Adipocyte (in vitro differentiated cells): ENCODE results near the gene APPL2.
"Not testable (repeated sequence)": the region's sequence is repeated elsewhere in the genome, so short reads cannot be mapped to it uniquely, and the experiment has no call there.

Experiments
- DNase-seq: peaks from one replicate; pipeline ENCODE4 v3.0.0-alpha.2; 2015; ENCODE audit warnings: low read depth
- H3K27me3 ChIP-seq: replicated peaks from 2 replicates; pipeline ENCODE4 v1.7.0; 2013; ENCODE audit warnings: mild to moderate bottlenecking, low read length, moderate library complexity; ENCODE audit not compliant: control insufficient read depth, insufficient read depth
- H3K36me3 ChIP-seq: 2 replicates; pipeline ENCODE4 v1.7.0; 2013; ENCODE audit warnings: low read length, mild to moderate bottlenecking, moderate library complexity; ENCODE audit not compliant: control insufficient read depth, insufficient read depth, severe bottlenecking
- H3K4me1 ChIP-seq: 2 replicates; pipeline ENCODE4 v1.7.0; 2013; ENCODE audit warnings: mild to moderate bottlenecking, low read length, moderate library complexity; ENCODE audit not compliant: control insufficient read depth, insufficient read depth
- H3K4me3 ChIP-seq: 2 replicates; pipeline ENCODE4 v1.7.0; 2013; ENCODE audit warnings: mild to moderate bottlenecking, low read length, moderate library complexity
- H3K9ac ChIP-seq: 2 replicates; pipeline ENCODE4 v1.7.0; 2013; ENCODE audit warnings: mild to moderate bottlenecking, low read length, moderate library complexity
- H3K9me3 ChIP-seq: 2 replicates; pipeline ENCODE4 v1.7.0; 2013; ENCODE audit warnings: mild to moderate bottlenecking, low read length, moderate library complexity; ENCODE audit not compliant: control insufficient read depth

APPL2 gene

GRCh38 chr12:105272152-105272551 lies 36.2 kb upstream of the APPL2 start:
- no peaks in the 10 kb centered on the region for H3K27me3 ChIP-seq
- H3K9ac ChIP-seq: no peak overlapping the region
- H3K4me1 ChIP-seq: peaks cover 17% of the 10 kb centered on the region
- no peaks in the 10 kb centered on the region for H3K9me3 ChIP-seq
- no peaks in the 10 kb centered on the region for H3K36me3 ChIP-seq
- no peak overlapping the region for H3K4me3 ChIP-seq
- DNase-seq: no peak

- DNase-seq: no peak
- H3K9me3 ChIP-seq: no peaks in the 10 kb centered on the region
- H3K4me3 ChIP-seq: no peak overlapping the region
- H3K36me3 ChIP-seq: no peaks in the 10 kb centered on the region
- H3K9ac ChIP-seq: no peak overlapping the region
- H3K27me3 ChIP-seq: no peaks in the 10 kb centered on the region
- H3K4me1 ChIP-seq: peaks cover 17% of the 10 kb centered on the region
These were observed 35.4 kb upstream of the APPL2 start for GRCh38 chr12:105271364-105271763.

- H3K36me3 ChIP-seq: no peaks in the 10 kb centered on the region
- no peak overlapping the region for H3K9ac ChIP-seq
- H3K4me3 ChIP-seq: no peak overlapping the region
- no peak for DNase-seq
- no peaks in the 10 kb centered on the region for H3K27me3 ChIP-seq
- H3K9me3 ChIP-seq: no peaks in the 10 kb centered on the region
- H3K4me1 ChIP-seq: peaks cover 17% of the 10 kb centered on the region
These were observed 34.8 kb upstream of the APPL2 start for GRCh38 chr12:105270671-105271255.

- H3K9ac ChIP-seq: no peak overlapping the region
- no peaks in the 10 kb centered on the region for H3K9me3 ChIP-seq
- peak; percentile 31 for DNase-seq
- peaks cover 17% of the 10 kb centered on the region for H3K4me1 ChIP-seq
- no peaks in the 10 kb centered on the region for H3K27me3 ChIP-seq
- no peaks in the 10 kb centered on the region for H3K36me3 ChIP-seq
- H3K4me3 ChIP-seq: no peak overlapping the region
These were observed 31.7 kb upstream of the APPL2 start for GRCh38 chr12:105267711-105268110.

- no peak overlapping the region for H3K9ac ChIP-seq
- no peaks in the 10 kb centered on the region for H3K27me3 ChIP-seq
- H3K9me3 ChIP-seq: no peaks in the 10 kb centered on the region
- peaks cover 10% of the 10 kb centered on the region for H3K4me1 ChIP-seq
- DNase-seq: no peak
- H3K36me3 ChIP-seq: no peaks in the 10 kb centered on the region
- H3K4me3 ChIP-seq: no peak overlapping the region
These were observed 28.8 kb upstream of the APPL2 start for GRCh38 chr12:105264771-105265170.

- H3K36me3 ChIP-seq: no peaks in the 10 kb centered on the region
- no peak overlapping the region for H3K9ac ChIP-seq
- peaks cover 11% of the 10 kb centered on the region for H3K4me1 ChIP-seq
- H3K9me3 ChIP-seq: no peaks in the 10 kb centered on the region
- no peak overlapping the region for H3K4me3 ChIP-seq
- no peaks in the 10 kb centered on the region for H3K27me3 ChIP-seq
- no peak for DNase-seq
These were observed 26.6 kb upstream of the APPL2 start for GRCh38 chr12:105262461-105263184.

- Histone ChIP-seq H3K27me3 (no peaks in the 10 kb centered on the region), H3K4me3 (no peak overlapping the region), H3K4me1 (peaks cover 26% of the 10 kb centered on the region), H3K9ac (no peak overlapping the region), H3K36me3 (no peaks in the 10 kb centered on the region), H3K9me3 (no peaks in the 10 kb centered on the region)
- DNase-seq: no peak
These were observed 25.0 kb upstream of the APPL2 start for GRCh38 chr12:105261010-105261409.

GRCh38 chr12:105259226-105259625 lies 23.3 kb upstream of the APPL2 start:
- Histone ChIP-seq H3K27me3 (no peaks in the 10 kb centered on the region), H3K9me3 (no peaks in the 10 kb centered on the region), H3K4me1 (peaks cover 44% of the 10 kb centered on the region), H3K9ac (no peak overlapping the region), H3K36me3 (no peaks in the 10 kb centered on the region), H3K4me3 (no peak overlapping the region)
- DNase-seq: no peak

GRCh38 chr12:105257321-105257728 lies 21.4 kb upstream of the APPL2 start:
- no peak overlapping the region for H3K4me3 ChIP-seq
- no peaks in the 10 kb centered on the region for H3K9me3 ChIP-seq
- H3K4me1 ChIP-seq: peaks cover 63% of the 10 kb centered on the region
- DNase-seq: peak; percentile 74
- no peaks in the 10 kb centered on the region for H3K27me3 ChIP-seq
- peak overlapping the region; percentile 73 for H3K9ac ChIP-seq
- H3K36me3 ChIP-seq: no peaks in the 10 kb centered on the region

GRCh38 chr12:105256921-105257320 lies 20.9 kb upstream of the APPL2 start:
- no peaks in the 10 kb centered on the region for H3K36me3 ChIP-seq
- H3K4me3 ChIP-seq: peak overlapping the region; percentile 42
- no peaks in the 10 kb centered on the region for H3K9me3 ChIP-seq
- H3K9ac ChIP-seq: peak overlapping the region; percentile 89
- peaks cover 67% of the 10 kb centered on the region for H3K4me1 ChIP-seq
- H3K27me3 ChIP-seq: no peaks in the 10 kb centered on the region
- DNase-seq: peak; percentile 89

- not testable (repeated sequence) for DNase-seq, H3K27me3 ChIP-seq, H3K9me3 ChIP-seq, H3K36me3 ChIP-seq
- Histone ChIP-seq H3K9ac (peak overlapping the region; percentile 89), H3K4me1 (peaks cover 68% of the 10 kb centered on the region), H3K4me3 (peak overlapping the region; percentile 42)
These were observed 20.5 kb upstream of the APPL2 start for GRCh38 chr12:105256431-105256830.
